IPS DF 6.9 (cell line): ENCODE measurements around the gene LRFN3.
"Not testable (repeated sequence)": the region's sequence is repeated elsewhere in the genome, so short reads cannot be mapped to it uniquely, and the experiment has no call there.

Experiments used
- DNase-seq: peaks from one replicate; pipeline ENCODE4 v3.0.0-alpha.2; 2013; ENCODE audit warnings: low read depth, low spot score
- H3K27ac ChIP-seq: one replicate; pipeline ENCODE4 v1.5.1; 2013; ENCODE audit warnings: low read length, control low read depth
- H3K27me3 ChIP-seq: 2 replicates; pipeline ENCODE4 v1.6.1; 2013; ENCODE audit warnings: mild to moderate bottlenecking, low read length; ENCODE audit not compliant: control insufficient read depth, insufficient read depth
- H3K36me3 ChIP-seq: 2 replicates; pipeline ENCODE4 v1.6.1; 2013; ENCODE audit warnings: low read length; ENCODE audit not compliant: control insufficient read depth, insufficient read depth
- H3K4me1 ChIP-seq: 2 replicates; pipeline ENCODE4 v1.6.1; 2013; ENCODE audit warnings: low read length; ENCODE audit not compliant: control insufficient read depth, insufficient read depth
- H3K4me3 ChIP-seq: 2 replicates; pipeline ENCODE4 v1.5.1; 2013; ENCODE audit warnings: mild to moderate bottlenecking, low read length
- H3K9me3 ChIP-seq: 2 replicates; pipeline ENCODE4 v1.6.1; 2013; ENCODE audit warnings: low read length, inconsistent platforms; ENCODE audit not compliant: control insufficient read depth, insufficient read depth
- WGBS: extraction: QIAGEN DNeasy Blood & Tissue Kit; methylation state at CpG from one replicate; pipeline ENCODE4 v1.1.7; 2013; ENCODE audit warnings: mixed read lengths, missing lambda C conversion rate; ENCODE audit not compliant: insufficient read length, insufficient coverage; 5-methylcytosine and 5-hydroxymethylcytosine counted together

The LRFN3 gene

GRCh38 chr19:35907377-35907745 is 28.8 kb upstream of the LRFN3 start:
- no peaks in the 10 kb centered on the region for H3K36me3 ChIP-seq
- no peaks in the 10 kb centered on the region for H3K9me3 ChIP-seq
- H3K27ac ChIP-seq: no peak overlapping the region
- no peak overlapping the region for H3K4me3 ChIP-seq
- WGBS: no CpG with 5 or more reads among the region's 12 CpGs
- H3K27me3 ChIP-seq: no peaks in the 10 kb centered on the region
- DNase-seq: no peak
- H3K4me1 ChIP-seq: peaks cover 6% of the 10 kb centered on the region

DNA sequence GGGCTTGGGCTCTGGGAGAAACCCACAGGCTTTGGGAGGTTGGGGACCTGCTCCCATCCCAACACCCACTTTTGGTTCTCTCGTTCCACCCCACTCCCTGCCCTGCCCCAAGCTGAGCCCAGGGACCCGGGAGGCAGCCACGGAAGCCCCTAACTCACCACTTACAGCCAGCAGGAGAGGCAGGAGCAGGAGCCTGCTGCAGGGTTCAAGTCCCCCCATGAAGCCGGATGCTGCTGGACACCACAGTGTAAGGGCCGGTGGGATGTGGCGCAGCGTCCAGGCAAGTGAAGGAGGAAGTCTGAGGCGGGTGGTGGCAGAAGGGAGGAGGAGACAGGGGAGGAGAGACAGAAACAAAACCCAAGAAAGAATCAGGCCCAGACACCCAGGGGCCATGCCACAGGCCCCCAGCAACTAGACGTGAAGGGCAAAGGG is 28.1 kb upstream of the LRFN3 start, which contains the start of gene TYROBP:
Gene TYROBP, minus strand, starts transcription at position 286 of the 432 bp plus-strand sequence. Its CDS starts 67 bp downstream, at position 219.
- Histone ChIP-seq H3K36me3 (no peaks in the 10 kb centered on the region), H3K4me1 (peaks cover 6% of the 10 kb centered on the region), H3K27ac (no peak within 1 kb of the TSS), H3K9me3 (no peaks in the 10 kb centered on the region), H3K4me3 (no peak within 1 kb of the TSS), H3K27me3 (no peaks in the 10 kb centered on the region; the same call in 1 of the 2 replicates)
- no CpG with 5 or more reads among the region's 9 CpGs for WGBS
- DNase-seq: no peak

DNA sequence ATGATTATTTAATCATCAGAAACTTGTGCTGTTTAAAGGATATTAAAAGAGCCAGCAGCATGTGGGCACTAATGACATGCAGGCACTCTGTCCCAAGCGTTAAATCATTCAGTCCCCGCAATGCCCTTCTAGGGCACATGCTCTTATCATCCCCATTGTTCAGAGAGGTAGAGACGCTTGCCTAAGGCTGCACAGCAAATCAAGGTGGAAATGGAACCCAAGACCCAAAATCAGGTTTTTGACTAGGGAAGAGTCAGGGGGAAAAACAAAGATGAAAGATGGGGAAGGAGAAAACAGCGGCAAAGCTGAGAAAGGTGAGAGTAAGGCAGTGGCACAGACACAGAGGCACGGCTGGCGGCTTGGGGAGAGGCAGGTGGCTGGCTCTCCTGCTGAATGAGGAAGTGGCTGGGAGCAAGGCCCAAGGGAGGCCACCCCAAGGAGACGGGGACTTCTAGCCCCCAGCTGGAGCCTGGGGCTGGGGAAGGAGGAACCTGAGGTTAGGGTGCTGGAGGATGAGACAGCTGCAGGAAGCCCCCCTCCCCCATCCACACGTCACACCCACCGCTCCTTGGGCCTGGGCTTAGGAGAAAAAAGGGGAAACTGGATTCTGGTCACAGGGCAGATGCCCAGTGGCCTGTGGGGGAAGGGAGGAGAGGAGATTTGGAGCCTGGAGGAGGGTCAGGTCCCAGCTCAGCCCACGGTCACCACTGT is 27.0 kb upstream of the LRFN3 start:
- Histone ChIP-seq H3K4me1 (peaks cover 3% of the 10 kb centered on the region; the same call in 1 of the 2 replicates), H3K4me3 (no peak overlapping the region), H3K27me3 (no peaks in the 10 kb centered on the region; the same call in 1 of the 2 replicates), H3K9me3 (no peaks in the 10 kb centered on the region), H3K27ac (no peak overlapping the region), H3K36me3 (no peaks in the 10 kb centered on the region)
- WGBS: no CpG with 5 or more reads among the region's 10 CpGs
- DNase-seq: no peak

DNA sequence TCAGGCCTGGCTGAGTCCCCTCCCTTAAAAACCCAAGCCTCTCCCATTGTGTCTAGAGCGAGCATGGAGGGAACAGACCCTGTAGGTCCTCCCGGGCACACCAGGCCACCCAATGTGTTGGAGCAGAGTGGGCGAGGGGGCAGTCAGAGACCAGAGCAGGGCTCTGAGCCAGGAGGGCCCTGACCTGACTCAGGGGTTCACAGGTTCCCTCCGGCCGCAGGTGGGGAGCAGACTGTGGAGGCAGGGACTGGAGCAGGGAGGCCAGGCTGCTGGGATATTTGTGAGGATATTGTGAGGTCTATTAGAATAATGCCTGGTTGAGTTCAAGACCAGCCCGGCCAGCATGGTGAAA is 26.5 kb upstream of the LRFN3 start:
- no CpG with 5 or more reads among the region's 6 CpGs for WGBS
- no peaks in the 10 kb centered on the region for H3K36me3 ChIP-seq
- H3K9me3 ChIP-seq: no peaks in the 10 kb centered on the region
- no peak overlapping the region for H3K27ac ChIP-seq
- peaks cover 3% of the 10 kb centered on the region; the same call in 1 of the 2 replicates for H3K4me1 ChIP-seq
- H3K27me3 ChIP-seq: no peaks in the 10 kb centered on the region; the same call in 1 of the 2 replicates
- no peak for DNase-seq
- H3K4me3 ChIP-seq: no peak overlapping the region

GRCh38 chr19:35910355-35910754 is 25.8 kb upstream of the LRFN3 start:
- not testable (repeated sequence) for H3K9me3 ChIP-seq, H3K27me3 ChIP-seq, H3K27ac ChIP-seq, H3K4me1 ChIP-seq, DNase-seq, H3K36me3 ChIP-seq, H3K4me3 ChIP-seq
- no CpG with 5 or more reads among the region's 14 CpGs for WGBS

- Histone ChIP-seq H3K27me3 (no peaks in the 10 kb centered on the region; the same call in 1 of the 2 replicates), H3K36me3 (no peaks in the 10 kb centered on the region), H3K9me3 (no peaks in the 10 kb centered on the region), H3K4me1 (peaks cover 3% of the 10 kb centered on the region; the same call in 1 of the 2 replicates), H3K27ac (no peak overlapping the region), H3K4me3 (no peak overlapping the region)
- WGBS: no CpG with 5 or more reads among the region's 3 CpGs
- DNase-seq: no peak
These were observed 25.0 kb upstream of the LRFN3 start for GRCh38 chr19:35911173-35911572.

- Histone ChIP-seq H3K27ac (no peak overlapping the region), H3K36me3 (no peaks in the 10 kb centered on the region), H3K4me3 (no peak overlapping the region), H3K27me3 (no peaks in the 10 kb centered on the region; the same call in 1 of the 2 replicates), H3K9me3 (no peaks in the 10 kb centered on the region), H3K4me1 (peaks cover 3% of the 10 kb centered on the region; the same call in 1 of the 2 replicates)
- WGBS: no CpG with 5 or more reads among the region's 5 CpGs
- no peak for DNase-seq
These were observed 24.4 kb upstream of the LRFN3 start for GRCh38 chr19:35911790-35912189.

DNA sequence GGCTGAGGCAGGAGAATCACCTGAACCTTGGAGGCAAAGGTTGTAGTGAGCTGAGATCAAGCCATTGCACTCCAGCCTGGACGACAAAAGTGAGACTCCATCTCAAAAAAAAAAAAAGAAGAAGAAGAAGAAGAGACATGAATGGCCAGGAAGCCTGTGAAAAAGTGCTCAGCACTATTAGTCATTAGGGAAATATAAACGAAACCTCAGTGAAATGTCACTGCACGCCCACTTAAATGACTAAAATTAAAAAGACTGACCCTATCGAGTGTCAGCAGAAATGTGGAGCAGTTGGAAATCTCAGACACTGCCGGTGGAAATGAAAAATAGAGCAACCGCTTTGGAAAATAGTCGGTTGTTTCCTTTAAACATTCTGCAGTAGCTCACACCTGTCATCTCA is 22.6 kb upstream of the LRFN3 start:
- no CpG with 5 or more reads among the region's 7 CpGs for WGBS
- Histone ChIP-seq H3K36me3 (no peaks in the 10 kb centered on the region), H3K4me1 (peaks cover 2% of the 10 kb centered on the region; the same call in 1 of the 2 replicates), H3K4me3 (no peak overlapping the region), H3K27me3 (no peaks in the 10 kb centered on the region; the same call in 1 of the 2 replicates), H3K9me3 (no peaks in the 10 kb centered on the region), H3K27ac (no peak overlapping the region)
- no peak for DNase-seq

- H3K4me1 ChIP-seq: no peaks in the 10 kb centered on the region
- DNase-seq: no peak
- no peak overlapping the region for H3K27ac ChIP-seq
- no peaks in the 10 kb centered on the region; the same call in 1 of the 2 replicates for H3K27me3 ChIP-seq
- H3K9me3 ChIP-seq: no peaks in the 10 kb centered on the region
- no peak overlapping the region for H3K4me3 ChIP-seq
- no CpG with 5 or more reads among the region's 3 CpGs for WGBS
- no peaks in the 10 kb centered on the region for H3K36me3 ChIP-seq
These were observed 20.7 kb upstream of the LRFN3 start for GRCh38 chr19:35915443-35915842.

GRCh38 chr19:35919306-35919705 is 16.9 kb upstream of the LRFN3 start:
- no peak for DNase-seq
- Histone ChIP-seq H3K4me1 (no peaks in the 10 kb centered on the region), H3K27ac (no peak overlapping the region), H3K36me3 (no peaks in the 10 kb centered on the region), H3K9me3 (no peaks in the 10 kb centered on the region), H3K27me3 (no peaks in the 10 kb centered on the region), H3K4me3 (no peak overlapping the region)
- no CpG with 5 or more reads among the region's 11 CpGs for WGBS

DNA sequence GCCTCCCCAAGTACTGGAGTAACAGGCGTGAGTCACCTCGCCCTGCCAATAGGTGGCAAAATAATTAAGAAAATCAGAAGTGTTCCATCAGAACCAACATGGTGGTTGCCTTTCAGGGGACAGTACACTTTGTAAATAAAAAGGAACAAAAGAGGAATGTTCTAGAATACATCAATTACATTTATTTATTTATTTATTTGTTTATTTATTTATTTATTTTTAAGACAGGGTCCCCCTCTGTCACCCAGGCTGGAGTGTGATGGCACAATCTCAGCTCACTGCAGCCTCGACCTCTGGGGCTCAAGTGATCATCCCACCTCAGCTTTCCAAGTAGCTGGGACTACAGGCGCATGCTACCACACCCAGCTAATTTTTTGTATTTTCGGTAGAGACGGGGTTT is 15.2 kb upstream of the LRFN3 start:
- Histone ChIP-seq H3K27me3 (no peaks in the 10 kb centered on the region), H3K4me1 (no peaks in the 10 kb centered on the region), H3K9me3 (no peaks in the 10 kb centered on the region), H3K36me3 (no peaks in the 10 kb centered on the region), H3K27ac (no peak overlapping the region), H3K4me3 (no peak overlapping the region)
- DNase-seq: no peak
- WGBS: no CpG with 5 or more reads among the region's 6 CpGs
